Stimulated activated CD4-positive, alpha-beta T cell treated with anti-CD3 and anti-CD28 coated beads, Interleukin-15, amount 100 ng/mL, for 48 hours (primary cell): Measurements from ENCODE around the gene GAS1.

ENCODE experiments used
- DNase-seq, 2 donors: peaks; one replicate each; pipeline ENCODE4 v3.0.0-alpha.2; 2020; ENCODE audit warnings: low read depth in 2 of 2

Gene GAS1

DNA sequence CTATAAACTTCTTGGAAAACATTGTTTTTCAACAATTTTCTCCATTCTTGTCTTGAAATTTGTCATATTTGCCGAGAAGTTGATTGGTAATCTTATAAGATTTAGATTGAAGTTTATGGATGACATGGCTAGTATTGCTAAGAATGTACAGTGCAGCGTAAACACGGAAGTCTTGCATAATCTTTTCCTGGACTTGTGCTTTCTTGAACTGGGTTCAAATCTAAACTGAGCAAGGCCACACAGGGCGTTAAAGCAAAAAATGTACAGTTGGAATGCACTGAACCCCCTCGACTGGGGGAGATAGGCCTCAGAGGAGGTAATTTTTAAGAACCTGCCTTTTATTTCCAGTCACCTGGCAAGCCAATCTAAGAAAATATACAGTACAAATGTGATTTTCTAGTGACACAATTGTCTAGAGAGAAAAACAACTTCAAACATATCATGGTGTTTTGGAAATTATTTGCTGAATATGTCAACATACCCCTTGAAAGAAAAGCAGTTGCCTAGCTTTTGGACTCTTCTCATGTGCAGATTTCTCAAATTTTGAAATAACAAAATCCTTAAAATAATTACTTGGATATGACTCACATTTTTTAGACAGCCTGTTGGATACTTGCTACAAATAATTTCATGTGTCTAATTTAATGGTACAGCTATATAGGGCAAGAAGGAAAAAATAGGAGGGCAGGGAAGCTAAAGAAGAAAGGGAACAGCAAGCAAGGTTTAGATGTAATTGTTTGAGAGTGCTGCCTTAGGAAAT, 18.5 kb upstream of the GAS1 start:
- no peak for DNase-seq

DNA sequence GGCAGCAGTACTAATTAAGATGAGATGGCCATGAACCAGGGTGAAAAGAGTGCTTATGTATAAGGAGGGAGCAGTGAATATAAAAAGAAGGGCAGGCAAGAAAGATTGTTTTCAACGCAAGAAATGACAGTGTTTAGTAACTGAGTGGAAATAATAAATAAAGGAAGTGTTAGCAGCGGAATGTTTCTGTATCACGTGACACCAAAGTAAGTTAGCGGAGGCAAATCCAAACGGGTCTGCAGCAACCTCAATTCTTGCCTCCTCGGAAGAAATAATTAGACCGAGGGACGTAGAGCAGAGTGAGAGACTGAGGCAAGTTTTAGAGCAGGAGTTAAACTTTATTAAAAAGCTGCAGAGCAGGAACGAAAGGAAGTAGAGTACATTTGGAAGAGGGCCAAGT, 15.4 kb upstream of the GAS1 start:
- no peak for DNase-seq

DNA sequence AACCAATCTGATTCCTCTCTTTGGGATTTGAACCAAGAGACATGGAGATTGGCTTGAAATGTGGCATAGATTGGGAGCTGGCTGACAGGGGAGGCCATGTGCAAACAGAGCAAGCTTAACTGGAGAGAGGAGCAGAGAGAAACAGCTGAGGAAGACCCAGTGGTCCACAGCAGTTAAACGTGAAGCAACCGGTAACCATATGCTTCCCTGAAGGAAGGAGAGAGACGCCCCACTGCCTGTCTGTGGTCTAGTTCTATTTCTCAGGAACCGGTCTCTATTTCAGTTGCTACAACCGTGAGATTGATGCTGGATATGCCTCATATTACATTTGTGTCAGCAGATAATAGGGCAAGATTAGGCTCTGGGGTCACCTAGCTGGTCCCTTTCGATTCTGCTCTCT, 13.6 kb upstream of the GAS1 start:
- DNase-seq = no peak

DNA sequence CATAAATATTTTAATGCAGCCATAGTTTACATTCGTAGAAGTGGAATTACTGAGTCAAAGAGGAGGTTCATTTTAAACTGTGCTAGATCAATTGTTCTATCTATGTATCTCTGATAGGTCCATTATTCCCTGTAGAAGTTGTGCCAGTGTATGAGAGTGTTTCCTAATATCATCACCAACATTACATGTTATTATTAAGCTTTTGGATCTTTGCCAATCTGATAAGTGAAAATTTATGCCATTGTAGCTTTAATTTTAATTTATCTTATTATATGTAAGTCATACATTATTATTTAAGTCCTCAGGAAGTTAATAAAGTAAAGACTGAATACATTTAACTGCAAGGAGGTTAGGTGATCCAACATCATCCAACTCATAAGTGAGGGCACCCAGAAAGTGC, 10.9 kb upstream of the GAS1 start:
- no peak for DNase-seq

DNA sequence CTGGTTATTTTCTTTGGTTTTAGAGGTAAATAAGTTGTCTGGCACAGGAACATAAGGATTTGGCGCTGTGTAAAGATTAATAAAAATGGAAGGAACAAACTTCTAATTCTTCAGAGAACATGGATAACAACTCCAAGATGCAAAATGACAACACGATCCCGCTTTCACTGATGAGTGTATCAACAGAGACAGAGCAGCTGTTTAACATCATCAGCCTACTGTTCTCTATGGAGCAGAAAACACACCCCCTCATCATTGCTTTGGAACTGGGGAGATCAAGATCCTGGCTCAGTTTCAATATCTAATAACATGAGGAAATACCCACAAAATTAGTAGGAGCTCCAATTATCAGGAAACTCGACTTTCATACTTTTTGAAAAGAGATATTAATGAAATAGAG, 8.3 kb upstream of the GAS1 start:
- DNase-seq = no peak

DNA sequence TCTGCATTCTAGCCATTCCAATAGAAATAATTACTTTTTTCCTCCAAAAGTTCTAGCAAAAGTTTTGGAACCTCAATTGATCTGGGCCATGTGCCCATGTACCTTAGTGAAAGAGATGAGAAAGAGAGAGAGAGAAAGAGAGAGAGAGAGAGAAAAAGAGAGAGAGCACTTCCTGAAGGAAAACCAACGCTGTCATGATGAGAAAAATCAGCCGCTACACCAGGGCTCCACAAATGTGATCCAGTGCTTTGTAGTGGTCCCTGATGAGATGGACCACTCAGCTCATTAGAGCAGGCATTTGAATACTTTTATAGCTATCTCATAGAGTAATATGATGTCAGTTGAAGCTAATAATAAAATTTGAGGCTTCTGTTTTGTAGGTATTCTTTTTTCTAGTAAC, 7.7 kb upstream of the GAS1 start:
- DNase-seq = no peak

DNA sequence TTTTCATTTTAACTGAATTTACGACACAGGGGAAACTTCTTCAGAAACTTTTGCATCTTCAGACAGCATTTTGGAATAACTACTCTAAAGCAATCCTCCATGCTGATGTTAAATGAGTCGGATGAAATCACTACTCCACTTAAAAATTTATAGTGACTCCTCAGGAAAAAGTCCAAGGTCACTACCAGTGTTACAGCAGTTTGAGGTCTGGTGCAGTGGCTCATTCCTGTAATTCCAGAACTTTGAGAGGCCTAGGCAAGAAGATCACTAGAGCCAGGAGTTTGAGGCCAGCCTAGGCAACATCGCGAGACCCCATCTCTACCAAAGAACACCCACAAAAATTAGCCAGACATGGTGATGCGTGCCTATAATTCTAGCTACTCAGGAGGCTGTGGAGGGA, 5.9 kb upstream of the GAS1 start:
- no peak for DNase-seq

DNA sequence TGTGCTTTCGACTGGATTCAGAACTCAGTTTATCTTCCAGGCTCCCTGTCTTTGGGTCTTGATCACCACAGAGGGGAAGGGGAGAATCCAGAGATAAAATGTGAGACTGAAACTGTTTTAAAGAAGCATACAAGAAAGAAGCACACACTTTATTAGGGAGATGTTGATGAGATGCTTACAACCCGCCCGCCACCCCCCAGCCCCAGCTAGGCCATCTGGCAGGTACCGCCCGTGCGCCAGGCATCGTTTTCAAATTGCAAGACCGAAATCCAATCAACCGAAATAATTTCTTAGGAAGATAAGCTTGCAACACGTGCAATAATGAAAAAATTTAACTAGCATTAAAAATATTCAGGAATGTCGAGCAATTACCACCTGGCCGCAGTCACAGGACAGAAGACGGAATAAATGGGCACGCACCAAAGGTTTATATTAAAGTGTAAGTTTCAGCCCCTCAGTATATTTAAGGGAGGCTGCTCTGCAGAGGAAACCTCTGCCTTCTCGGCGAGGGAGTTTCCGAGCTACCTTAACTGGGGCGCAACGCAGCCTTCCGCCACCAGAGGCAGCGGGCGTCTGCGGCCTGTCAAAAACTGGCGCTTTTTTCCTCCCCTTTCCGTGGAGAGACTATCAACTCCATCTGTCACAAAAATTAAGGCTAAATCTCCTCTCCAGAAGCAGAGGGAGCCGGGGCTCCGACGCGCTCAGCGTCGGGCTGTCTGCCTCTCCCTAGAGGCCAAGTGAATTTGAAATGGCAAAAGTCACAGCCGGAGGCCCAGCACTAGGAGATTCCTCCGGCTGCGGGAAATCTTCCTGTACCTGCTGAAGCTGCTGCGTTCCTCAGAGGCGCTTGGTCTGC, 996 bp upstream of the GAS1 start:
- peak; percentile 45 to 63 for DNase-seq

DNA sequence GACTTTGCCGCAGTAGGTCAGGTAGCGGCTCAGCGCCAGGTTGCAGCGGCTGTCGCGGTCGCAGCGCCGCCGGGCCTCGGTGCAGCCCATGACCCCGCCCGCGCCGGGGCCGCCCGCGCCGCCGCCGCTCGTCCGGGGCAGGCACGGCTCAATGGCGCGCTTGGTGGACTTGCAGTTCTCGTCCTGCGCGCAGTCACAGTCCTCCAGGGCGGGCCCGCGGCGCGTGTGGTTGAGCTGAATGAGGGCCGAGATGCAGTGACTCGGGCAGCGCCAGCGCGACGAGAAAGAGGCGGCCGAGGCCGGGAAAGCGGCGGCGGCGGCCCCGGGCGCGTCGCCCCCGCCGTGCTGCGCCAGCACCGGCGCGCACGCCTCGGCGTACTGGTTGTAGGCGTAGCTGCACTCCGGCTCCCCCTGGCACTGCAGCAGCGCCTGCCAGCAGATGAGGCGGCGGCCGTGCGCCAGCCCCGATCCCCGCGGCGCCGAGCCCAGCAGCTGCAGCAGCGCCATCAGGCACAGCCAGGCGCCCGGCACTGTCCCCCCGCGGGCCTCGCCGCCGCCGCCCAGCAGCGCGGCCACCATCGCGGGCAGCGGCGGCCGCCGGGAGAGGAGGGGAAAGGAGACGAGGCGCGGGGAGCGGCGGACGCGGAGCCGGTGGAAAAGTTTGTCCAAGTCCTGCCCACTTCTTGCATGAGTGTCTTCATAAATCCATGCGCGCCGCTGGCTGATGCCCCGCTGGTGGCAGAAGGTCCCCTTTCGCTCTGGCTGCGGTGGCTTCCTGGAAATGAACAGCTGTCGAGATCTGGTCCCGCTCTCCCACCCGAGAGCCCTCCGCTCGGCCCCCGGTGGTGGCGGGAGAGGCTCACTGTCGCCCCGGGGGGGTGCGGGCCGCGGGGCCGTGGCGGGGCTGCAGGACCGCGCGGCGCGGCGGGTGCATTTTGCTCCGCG, 833 bp downstream of the GAS1 start:
- DNase-seq = peak; percentile 36 to 37

DNA sequence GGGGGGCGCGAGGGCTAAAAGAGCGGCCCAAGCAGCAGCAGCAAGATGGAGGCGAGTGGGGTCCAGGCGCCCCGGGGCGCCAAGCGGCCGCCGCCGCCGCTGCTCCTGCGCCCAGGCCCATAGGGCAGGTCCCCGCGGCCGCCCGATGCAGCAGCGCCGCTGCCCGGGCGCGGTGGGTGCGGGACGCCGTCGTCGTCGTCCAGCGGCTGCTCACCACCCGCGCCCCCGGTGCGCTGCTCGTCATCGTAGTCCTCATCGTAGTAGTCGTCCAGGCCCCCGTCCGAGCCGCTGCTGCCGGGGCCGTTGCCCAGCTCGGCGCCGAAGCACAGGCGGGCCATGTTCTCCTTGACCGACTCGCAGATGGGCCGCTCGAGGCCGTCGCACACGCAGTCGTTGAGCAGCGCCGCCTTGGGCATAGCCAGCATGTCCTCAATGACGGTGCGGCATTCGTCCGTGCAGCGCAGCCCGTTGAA, 1.5 kb downstream of the GAS1 start:
- DNase-seq = no peak

DNA sequence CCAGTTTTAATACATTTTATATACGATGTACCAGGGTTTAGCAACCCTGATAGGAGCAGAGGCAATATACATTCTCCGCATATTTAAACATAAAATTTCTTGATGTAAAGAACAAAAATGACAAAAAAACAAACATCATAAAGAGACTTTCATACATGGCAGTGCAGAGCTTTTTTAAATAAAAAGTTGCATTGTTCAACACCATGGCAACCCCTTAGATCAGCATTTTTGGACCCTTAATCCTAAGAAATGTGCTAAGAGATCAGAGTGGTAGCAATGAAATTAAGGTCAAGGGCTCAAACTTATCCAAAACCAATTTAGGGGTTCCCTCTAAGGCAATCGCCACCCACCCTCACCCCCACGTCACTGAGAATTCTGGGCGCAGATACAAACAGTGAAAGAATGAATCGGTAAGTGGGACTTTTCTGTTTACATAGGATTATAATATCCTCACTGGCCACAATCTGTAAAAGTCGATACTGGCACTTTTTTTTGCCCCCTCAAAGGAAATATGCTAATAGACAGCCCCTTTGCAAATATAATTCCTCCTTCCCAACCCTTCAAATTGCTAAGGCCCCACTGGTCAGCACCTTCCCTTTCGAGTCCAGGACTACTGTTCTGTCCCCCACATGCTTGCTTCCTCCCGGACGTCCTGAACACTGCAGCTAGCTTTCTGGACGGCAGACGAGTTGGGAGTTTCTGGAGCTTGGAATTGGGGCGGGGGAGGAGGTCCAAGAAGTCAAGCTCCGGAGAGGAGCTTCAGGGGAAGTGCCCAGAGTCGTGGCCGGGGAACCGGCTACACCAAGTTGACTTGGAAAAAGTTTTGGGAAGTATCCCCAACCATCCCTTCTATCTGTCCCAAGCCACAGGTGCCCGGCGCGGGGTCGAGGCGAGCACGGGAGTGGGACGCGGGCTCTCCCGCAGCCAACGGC, 2.2 kb downstream of the GAS1 start:
- no peak for DNase-seq

DNA sequence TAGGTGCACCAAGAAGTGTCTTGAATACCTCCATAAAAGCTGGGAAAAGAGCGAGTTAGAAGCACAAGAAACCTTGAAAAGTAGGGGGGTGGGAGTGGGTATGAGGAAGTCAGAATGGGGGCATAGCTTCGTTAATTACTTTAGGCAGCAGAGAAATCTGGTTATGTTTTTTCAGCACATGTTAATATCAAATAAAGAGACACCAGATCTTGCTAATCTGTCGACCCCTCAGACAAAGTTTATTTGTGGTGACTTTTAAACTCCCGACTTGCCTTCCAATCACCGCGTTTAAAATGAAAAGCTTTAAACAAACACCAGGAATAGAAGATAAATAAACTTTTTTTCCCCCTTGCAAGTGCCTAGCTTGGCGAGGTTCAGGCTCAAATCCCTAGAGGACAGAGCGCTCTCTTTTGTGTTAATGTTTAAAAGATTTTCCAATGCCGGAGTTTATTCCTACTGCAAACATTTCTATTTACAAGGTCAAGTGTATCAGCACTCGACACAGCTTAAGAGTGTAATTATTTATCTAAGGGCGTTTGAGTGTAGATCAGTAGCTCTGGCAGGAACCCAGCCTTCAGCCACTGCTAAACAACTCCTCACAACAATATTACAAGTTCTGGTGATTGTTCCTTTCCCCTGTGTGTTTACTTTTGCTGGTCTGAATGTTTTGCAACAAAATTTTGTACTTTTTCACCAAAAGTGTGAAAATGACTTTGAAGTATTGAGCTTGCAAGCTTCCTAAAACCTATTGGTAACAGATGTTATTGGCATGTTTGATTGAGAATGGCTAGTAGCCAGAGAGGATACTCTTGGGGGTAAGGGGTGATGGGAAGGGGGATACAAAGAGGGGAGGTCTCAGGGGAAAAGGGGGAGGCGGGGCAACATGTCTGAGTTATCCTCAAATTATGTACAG, 3.8 kb downstream of the GAS1 start:
- no peak for DNase-seq

DNA sequence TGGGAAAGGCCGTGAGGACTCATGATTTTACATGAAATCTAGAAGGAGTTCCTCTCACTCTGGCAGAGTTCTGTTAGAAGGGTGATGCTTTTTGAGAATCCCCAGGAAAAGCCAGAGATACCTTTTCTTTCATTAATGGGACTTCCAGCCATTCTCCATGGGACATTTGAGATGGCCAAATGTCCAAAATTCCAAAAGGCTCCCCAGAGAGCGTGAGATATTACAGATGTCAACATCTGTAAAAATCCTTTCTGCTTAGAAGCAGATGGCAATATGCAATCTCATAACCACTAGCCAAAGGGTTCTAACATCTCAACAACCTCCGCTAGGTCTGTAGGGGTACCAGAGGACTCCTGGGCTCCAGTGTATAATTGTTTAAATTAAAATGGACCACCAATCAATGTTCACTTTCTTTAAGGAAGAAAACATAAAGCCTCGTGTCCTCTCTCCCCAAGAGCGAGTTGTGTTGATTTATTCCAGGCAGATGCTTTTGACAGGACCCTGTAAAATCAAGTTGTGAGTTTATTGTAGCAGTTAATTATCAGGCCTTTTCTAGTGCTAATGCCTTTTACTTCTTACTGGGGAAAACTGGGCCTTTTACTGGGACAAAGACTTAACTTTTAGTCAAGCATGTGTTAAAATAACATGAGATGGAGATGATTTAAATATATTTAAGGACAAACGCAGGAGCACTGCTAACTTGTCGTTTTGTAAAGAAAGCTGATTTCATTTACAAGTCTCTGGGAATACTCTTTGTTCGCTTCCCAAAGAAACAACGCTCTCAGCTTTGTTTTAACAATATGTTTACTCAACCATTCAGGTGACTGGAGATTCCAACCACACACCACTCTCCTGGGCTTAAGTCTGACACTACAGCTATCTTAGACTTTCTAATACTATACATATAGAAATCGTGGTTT, 4.8 kb downstream of the GAS1 start:
- DNase-seq = no peak

DNA sequence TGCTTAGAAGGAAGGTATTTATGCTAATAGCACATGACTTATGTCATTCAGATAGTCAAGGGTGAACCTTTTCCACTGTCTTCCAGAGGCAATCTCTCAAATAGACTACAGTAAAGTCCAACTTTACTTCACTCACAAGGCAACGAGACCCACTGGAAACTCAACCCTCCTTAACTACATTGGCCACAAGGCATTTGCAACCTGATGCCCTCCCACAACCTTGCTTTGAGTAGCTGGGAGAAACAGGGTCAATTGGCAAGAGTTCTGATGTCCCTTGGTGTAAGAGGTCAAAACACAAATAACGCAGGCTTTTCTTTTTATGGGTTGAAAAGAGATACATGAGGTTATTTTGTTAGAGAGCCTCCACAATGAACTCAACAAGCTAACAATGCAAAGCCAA, 6.1 kb downstream of the GAS1 start:
- no peak for DNase-seq

DNA sequence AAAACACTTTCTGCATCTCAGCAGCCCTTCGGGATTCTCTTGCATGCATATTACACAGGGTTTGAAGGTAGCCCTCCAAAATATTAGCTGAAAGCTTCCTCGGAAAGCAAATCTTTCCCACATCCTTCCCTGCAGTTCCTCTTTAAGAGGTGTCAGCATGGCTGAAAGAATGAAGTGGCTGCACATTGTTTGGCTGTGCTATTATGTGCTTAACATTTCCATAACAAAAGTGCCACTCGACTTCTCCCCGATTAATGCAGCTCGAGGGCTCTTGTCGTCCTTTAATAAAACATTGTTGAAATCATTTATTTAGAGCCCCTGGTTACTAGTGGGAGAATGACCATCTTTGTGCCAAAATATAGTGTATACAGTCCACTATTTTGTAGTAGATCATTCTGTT, 6.5 kb downstream of the GAS1 start:
- DNase-seq = no peak

DNA sequence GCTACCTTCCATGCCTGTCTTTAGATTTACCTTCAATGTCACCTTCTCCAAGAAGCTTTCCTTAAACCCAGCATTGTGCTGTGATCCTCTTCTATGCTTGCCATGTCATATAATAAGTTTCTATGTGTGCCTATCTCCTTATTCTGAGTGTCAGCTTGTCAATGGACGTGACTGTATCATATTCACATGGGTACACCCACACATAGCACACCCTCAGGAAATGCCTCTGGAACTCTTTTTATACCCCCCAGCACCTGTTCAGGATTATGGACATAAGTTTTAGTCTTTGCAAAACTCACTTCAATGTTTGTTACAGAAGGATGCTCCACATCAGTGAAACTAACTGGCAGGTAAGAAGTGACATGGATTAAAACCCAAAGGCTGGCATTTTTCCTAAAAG, 7.4 kb downstream of the GAS1 start:
- no peak for DNase-seq

DNA sequence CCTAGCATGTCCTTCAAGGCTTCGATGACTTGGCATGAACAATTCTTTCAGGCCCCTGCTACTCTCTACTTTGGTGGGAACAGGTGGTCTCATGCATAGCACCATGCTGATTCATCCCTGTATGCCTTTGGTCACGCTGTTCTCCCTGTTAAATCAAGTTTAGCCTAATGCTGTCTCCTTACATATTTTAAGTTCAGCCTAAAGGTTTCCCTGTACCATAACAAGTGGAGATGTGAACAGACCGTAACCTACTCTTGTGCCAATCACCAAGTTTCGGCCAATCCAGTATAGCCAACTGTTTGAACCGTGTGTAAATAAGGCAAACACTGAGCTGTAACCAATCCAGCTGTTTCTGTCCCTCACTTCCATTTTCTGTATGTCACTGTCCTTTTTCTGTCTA, 8.0 kb downstream of the GAS1 start:
- DNase-seq = no peak

DNA sequence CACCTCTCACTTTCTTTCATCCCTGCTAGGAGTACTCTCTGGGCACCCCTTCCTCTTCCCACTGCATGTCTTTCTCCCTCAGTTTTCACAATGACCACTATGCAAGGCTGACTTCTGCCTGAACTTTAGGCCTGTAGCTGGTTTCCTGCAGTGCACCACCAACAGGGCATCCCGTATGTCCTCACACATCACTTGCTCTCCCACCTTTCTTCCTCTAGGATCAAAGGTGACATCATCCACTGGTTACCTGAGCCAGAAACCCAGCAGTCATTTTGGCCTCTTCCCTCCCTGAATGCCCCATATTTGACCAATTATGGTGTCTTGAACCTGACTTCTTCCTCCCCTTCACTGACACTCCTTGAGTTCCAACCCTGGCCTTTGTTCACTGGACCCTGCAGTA, 8.5 kb downstream of the GAS1 start:
- no peak for DNase-seq

DNA sequence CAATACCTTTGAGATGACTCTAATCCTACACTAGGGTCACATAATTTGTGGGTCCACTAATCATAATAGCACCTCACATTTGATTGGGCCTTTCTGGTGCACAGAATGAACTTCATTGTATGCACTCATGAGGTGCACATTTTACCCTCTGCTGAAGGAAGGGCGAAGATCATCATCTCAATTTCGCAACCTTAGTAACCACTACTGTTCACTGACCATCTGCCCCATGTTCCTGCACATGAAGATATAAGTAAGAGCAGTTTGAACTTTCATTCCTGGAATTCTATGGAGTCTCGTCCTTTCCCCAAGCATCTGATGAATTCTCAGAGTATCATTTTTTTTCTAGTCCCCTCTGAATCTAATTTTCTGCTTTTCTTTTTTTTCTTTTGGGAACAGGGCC, 21.2 kb downstream of the GAS1 start:
- no peak for DNase-seq
